Measurements from ENCODE around the gene VAT1L.

DNA sequence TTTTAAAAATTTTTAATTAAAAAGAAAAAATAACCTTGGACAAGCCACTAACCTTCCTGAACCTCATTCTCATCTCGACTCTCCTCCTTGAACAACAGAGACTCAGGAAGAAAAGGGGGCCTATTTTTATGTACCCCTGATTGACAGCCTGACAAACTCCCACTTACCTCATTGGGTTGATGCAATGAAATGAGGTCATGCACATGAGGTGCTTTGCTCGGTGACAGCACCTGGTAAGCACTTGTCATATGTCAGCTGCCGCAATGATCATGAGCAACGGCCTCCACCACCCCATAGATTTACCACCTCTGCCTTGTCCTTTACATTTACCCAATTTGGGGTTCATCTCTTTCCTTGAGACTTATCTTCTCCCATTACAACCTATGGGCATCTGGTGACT is 167.9 kb downstream of the VAT1L start:
- no peak for TF ChIP-seq EP300 (IDR thresholded peaks at IDR 0.05)
- no peak for TF ChIP-seq POLR2A (IDR thresholded peaks at IDR 0.05)
- TF ChIP-seq, protein P1, sequence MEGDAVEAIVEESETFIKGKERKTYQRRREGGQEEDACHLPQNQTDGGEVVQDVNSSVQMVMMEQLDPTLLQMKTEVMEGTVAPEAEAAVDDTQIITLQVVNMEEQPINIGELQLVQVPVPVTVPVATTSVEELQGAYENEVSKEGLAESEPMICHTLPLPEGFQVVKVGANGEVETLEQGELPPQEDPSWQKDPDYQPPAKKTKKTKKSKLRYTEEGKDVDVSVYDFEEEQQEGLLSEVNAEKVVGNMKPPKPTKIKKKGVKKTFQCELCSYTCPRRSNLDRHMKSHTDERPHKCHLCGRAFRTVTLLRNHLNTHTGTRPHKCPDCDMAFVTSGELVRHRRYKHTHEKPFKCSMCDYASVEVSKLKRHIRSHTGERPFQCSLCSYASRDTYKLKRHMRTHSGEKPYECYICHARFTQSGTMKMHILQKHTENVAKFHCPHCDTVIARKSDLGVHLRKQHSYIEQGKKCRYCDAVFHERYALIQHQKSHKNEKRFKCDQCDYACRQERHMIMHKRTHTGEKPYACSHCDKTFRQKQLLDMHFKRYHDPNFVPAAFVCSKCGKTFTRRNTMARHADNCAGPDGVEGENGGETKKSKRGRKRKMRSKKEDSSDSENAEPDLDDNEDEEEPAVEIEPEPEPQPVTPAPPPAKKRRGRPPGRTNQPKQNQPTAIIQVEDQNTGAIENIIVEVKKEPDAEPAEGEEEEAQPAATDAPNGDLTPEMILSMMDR (IDR thresholded peaks at IDR 0.05): no peak

All from ovary (tissue), 3 donors.